HG03460 (cell line): Measurements from ENCODE around the gene TRIM46.
A peak's percentile ranks its signal among the peaks of the same experiment; 100 is the strongest.
"Not testable (repeated sequence)": the region's sequence is repeated elsewhere in the genome, so short reads cannot be mapped to it uniquely, and the experiment has no call there.

ENCODE experiments used
- ATAC-seq: cut with Tn5 transposase; IDR thresholded peaks from one replicate; pipeline ENCODE4 v1.9.1; 2021; ENCODE audit not compliant: unreplicated experiment

TRIM46 gene

GRCh38 chr1:155226188-155226909, 52.7 kb downstream of the TRIM46 start:
- peak; percentile 40 for ATAC-seq

- ATAC-seq: no peak
Measured at GRCh38 chr1:155226910-155227260, 53.2 kb downstream of the TRIM46 start.

- ATAC-seq: peak; percentile 88
Measured at GRCh38 chr1:155227261-155228095, 53.8 kb downstream of the TRIM46 start.

GRCh38 chr1:155228096-155228427, 54.4 kb downstream of the TRIM46 start:
- ATAC-seq: no peak

GRCh38 chr1:155231302-155231701, 57.7 kb downstream of the TRIM46 start:
- not testable (repeated sequence) for ATAC-seq

- not testable (repeated sequence) for ATAC-seq
Measured at GRCh38 chr1:155232001-155232978, 58.6 kb downstream of the TRIM46 start.

GRCh38 chr1:155233502-155233901, 59.9 kb downstream of the TRIM46 start:
- not testable (repeated sequence) for ATAC-seq
